GM23248 (cell line): ENCODE results near the gene CLEC3B. TPM values are rescaled to one million over a fixed set of nuclear protein-coding genes. Genes with fewer than 3 reads are reported as not detected.

ENCODE experiments used
- DNase-seq: peaks from one replicate; pipeline ENCODE4 v3.0.0-alpha.2; 2015
- H2AFZ ChIP-seq: fragments of 200-600 bp; sonication (generic); 2 replicates; pipeline ENCODE4 v1.6.1; 2016; ENCODE audit warnings: antibody characterized with exemption
- H3F3A ChIP-seq: fragments of 200-600 bp; sonication (generic); 2 replicates; pipeline ENCODE4 v1.6.1; 2016; ENCODE audit warnings: mild to moderate bottlenecking, antibody characterized with exemption, mixed run types; ENCODE audit not compliant: insufficient read depth
- H3K27ac ChIP-seq: fragments of 200-600 bp; sonication (generic); 2 replicates; pipeline ENCODE4 v1.5.1; 2016; ENCODE audit warnings: mild to moderate bottlenecking
- H3K27me3 ChIP-seq: fragments of 200-600 bp; sonication (generic); replicated peaks from 2 replicates; pipeline ENCODE4 v1.6.1; 2016; ENCODE audit warnings: mild to moderate bottlenecking; ENCODE audit not compliant: insufficient read depth
- H3K36me3 ChIP-seq: fragments of 200-600 bp; sonication (generic); 2 replicates; pipeline ENCODE4 v1.6.1; 2016; ENCODE audit warnings: low read depth, mild to moderate bottlenecking
- H3K4me1 ChIP-seq: fragments of 200-600 bp; sonication (generic); 2 replicates; pipeline ENCODE4 v1.6.1; 2016; ENCODE audit warnings: mild to moderate bottlenecking; ENCODE audit not compliant: insufficient read depth
- H3K4me2 ChIP-seq: fragments of 200-600 bp; sonication (generic); one replicate; pipeline ENCODE4 v1.6.1; 2016; ENCODE audit warnings: mild to moderate bottlenecking; ENCODE audit not compliant: unreplicated experiment
- H3K4me3 ChIP-seq: fragments of 200-600 bp; sonication (generic); 2 replicates; pipeline ENCODE4 v1.5.1; 2016; ENCODE audit warnings: mild to moderate bottlenecking
- H3K79me2 ChIP-seq: fragments of 200-600 bp; sonication (generic); 2 replicates; pipeline ENCODE4 v1.6.1; 2016; ENCODE audit warnings: mild to moderate bottlenecking; ENCODE audit not compliant: insufficient read depth
- H3K9ac ChIP-seq: fragments of 200-600 bp; sonication (generic); 2 replicates; pipeline ENCODE4 v1.6.1; 2016; ENCODE audit warnings: mild to moderate bottlenecking
- H3K9me2 ChIP-seq: fragments of 200-600 bp; sonication (generic); 2 replicates; pipeline ENCODE4 v1.6.1; 2016; ENCODE audit warnings: mixed run types, mild to moderate bottlenecking, moderate library complexity; ENCODE audit not compliant: insufficient read depth
- H3K9me3 ChIP-seq: fragments of 200-600 bp; sonication (generic); one replicate; pipeline ENCODE4 v1.6.1; 2017; ENCODE audit warnings: low read depth
- H4K20me1 ChIP-seq: fragments of 200-600 bp; sonication (generic); 2 replicates; pipeline ENCODE4 v1.6.0; 2016; ENCODE audit not compliant: insufficient read depth
- EZH2 ChIP-seq: fragments of 200-600 bp; sonication (generic); IDR thresholded peaks from 2 replicates; pipeline ENCODE4 v1.6.1; 2018; ENCODE audit warnings: antibody characterized with exemption, mild to moderate bottlenecking; ENCODE audit not compliant: insufficient read depth, poor library complexity, severe bottlenecking
- EZH2phosphoT487 ChIP-seq: fragments of 200-600 bp; sonication (generic); IDR thresholded peaks from 2 replicates; pipeline ENCODE4 v1.6.1; 2018; ENCODE audit warnings: antibody characterized with exemption, moderate library complexity, mild to moderate bottlenecking, low read depth; ENCODE audit not compliant: insufficient read depth
- WGBS, 2 experiments: methylation state at CpG; one replicate each; pipeline ENCODE4 v1.1.6; 2015 to 2017; ENCODE audit warnings: low lambda C conversion rate in 2 of 2, low coverage in 1 of 2; ENCODE audit errors: missing lambda C conversion rate in 2 of 2; 5-methylcytosine and 5-hydroxymethylcytosine counted together
- in situ Hi-C: fragments of 300-500 bp; cut with MboI; formaldehyde crosslinking; loops from 2 replicates; pipeline ENCODE4 v1.15.0; 2020
- polyA plus RNA-seq: library from polyadenylated mRNA; unstranded; fragments of >200 nt; fragmentation: Nextera tagmentation; extraction: Ambion mirVana; gene quantifications from 2 replicates; pipeline ENCODE4 v1.2.1, GENCODE V29; 2016
- total RNA-seq: library from RNA; depleted of rRNA; stranded (reverse); fragments of >200 nt; shearing (Covaris generic); gene quantifications from 2 replicates; pipeline ENCODE4 v1.2.3, GENCODE V29; 2014

CLEC3B gene
- total and polyA plus RNA-seq, 2 experiments from 2014 or later, result 45.4 to 48.8 TPM

- no peaks in the 10 kb centered on the region for H3K79me2 ChIP-seq
- H2AFZ ChIP-seq, result 0 out of 2 replicates have a peak overlapping the region, but pooled peaks have one; percentile 6
- peaks cover 15% of the 10 kb centered on the region for H3F3A ChIP-seq
- peak overlapping the region; percentile 85 for H3K9ac ChIP-seq
- peaks cover 49% of the 10 kb centered on the region for H3K4me1 ChIP-seq
- peak; percentile 95 for DNase-seq
- H3K27ac ChIP-seq, result peak overlapping the region; percentile 88
- in situ Hi-C loops, result no loop called here
- no peak for TF ChIP-seq EZH2
- whole genome bisulfite sequencing, 2 experiments, result 5 to 6% methylated on average over 4 of the region's 4 CpGs
- H3K9me2 ChIP-seq, result no peaks in the 10 kb centered on the region
- H3K4me2 ChIP-seq, result peak overlapping the region; percentile 95
- peak overlapping the region; percentile 65 for H3K4me3 ChIP-seq
- no peaks in the 10 kb centered on the region for H4K20me1 ChIP-seq
- H3K36me3 ChIP-seq, result no peaks in the 10 kb centered on the region
- no peaks in the 10 kb centered on the region for H3K9me3 ChIP-seq
- H3K27me3 ChIP-seq, result no peaks in the 10 kb centered on the region
Observed at GRCh38 chr3:45026957-45027356, 854 bp downstream of the CLEC3B start.

GRCh38 chr3:45027441-45027840 lies 1.3 kb downstream of the CLEC3B start:
- H3K9ac ChIP-seq, result peak overlapping the region; percentile 85
- H3K9me2 ChIP-seq, result no peaks in the 10 kb centered on the region
- WGBS, 2 experiments, result 58 to 74% methylated on average over 4 of the region's 4 CpGs
- TF ChIP-seq EZH2 (no peak), EZH2phosphoT487 (no peak)
- H3K36me3 ChIP-seq, result no peaks in the 10 kb centered on the region
- H2AFZ ChIP-seq, result 0 out of 2 replicates have a peak overlapping the region, but pooled peaks have one; percentile 6
- no peaks in the 10 kb centered on the region for H3K79me2 ChIP-seq
- DNase-seq, result peak; percentile 43
- peaks cover 15% of the 10 kb centered on the region for H3F3A ChIP-seq
- no peaks in the 10 kb centered on the region for H3K27me3 ChIP-seq
- no peaks in the 10 kb centered on the region for H4K20me1 ChIP-seq
- H3K9me3 ChIP-seq, result no peaks in the 10 kb centered on the region
- peak overlapping the region; percentile 95 for H3K4me2 ChIP-seq
- peak overlapping the region; percentile 65 for H3K4me3 ChIP-seq
- in situ Hi-C loops, result no loop called here
- peaks cover 49% of the 10 kb centered on the region for H3K4me1 ChIP-seq
- H3K27ac ChIP-seq, result peak overlapping the region; percentile 88

GRCh38 chr3:45029216-45029615 lies 3.1 kb downstream of the CLEC3B start:
- H3K4me1 ChIP-seq, result peaks cover 49% of the 10 kb centered on the region
- DNase-seq, result no peak
- no peaks in the 10 kb centered on the region for H3K9me3 ChIP-seq
- no peaks in the 10 kb centered on the region for H4K20me1 ChIP-seq
- H3K27ac ChIP-seq, result peak overlapping the region; percentile 77
- H3K36me3 ChIP-seq, result no peaks in the 10 kb centered on the region
- 46 to 59% methylated on average over 2 of the region's 2 CpGs for WGBS, 2 experiments
- H3K27me3 ChIP-seq, result no peaks in the 10 kb centered on the region
- no peak overlapping the region for H2AFZ ChIP-seq
- TF ChIP-seq EZH2, result no peak
- TF ChIP-seq EZH2phosphoT487, result no peak
- H3K4me3 ChIP-seq, result no peak overlapping the region
- H3K9ac ChIP-seq, result peak overlapping the region; percentile 37; the same call in 1 of the 2 replicates
- H3K4me2 ChIP-seq, result peak overlapping the region; percentile 10
- H3K79me2 ChIP-seq, result no peaks in the 10 kb centered on the region
- no peaks in the 10 kb centered on the region for H3K9me2 ChIP-seq
- in situ Hi-C loops, result no loop called here
- peaks cover 15% of the 10 kb centered on the region for H3F3A ChIP-seq

- no peaks in the 10 kb centered on the region for H3K9me3 ChIP-seq
- 15% methylated on average over 5 of the region's 5 CpGs for WGBS, 2 experiments
- H3K9me2 ChIP-seq, result no peaks in the 10 kb centered on the region
- 0 out of 2 replicates have a peak overlapping the region, but pooled peaks have one; percentile 37 for H3K9ac ChIP-seq
- peak; percentile 97 for DNase-seq
- no peak overlapping the region for H2AFZ ChIP-seq
- no peaks in the 10 kb centered on the region for H3K36me3 ChIP-seq
- H3K27ac ChIP-seq, result peak overlapping the region; percentile 77
- TF ChIP-seq EZH2phosphoT487 (no peak), EZH2 (no peak)
- peaks cover 15% of the 10 kb centered on the region for H3F3A ChIP-seq
- H3K4me1 ChIP-seq, result peaks cover 51% of the 10 kb centered on the region
- no peak overlapping the region for H3K4me3 ChIP-seq
- H3K79me2 ChIP-seq, result no peaks in the 10 kb centered on the region
- H4K20me1 ChIP-seq, result no peaks in the 10 kb centered on the region
- H3K4me2 ChIP-seq, result peak overlapping the region; percentile 10
- in situ Hi-C loops, result loop anchor here (10.0 kb wide), 1 partner anchor 635 kb away; no protein-coding TSS in a partner anchor
- H3K27me3 ChIP-seq, result no peaks in the 10 kb centered on the region
Observed at GRCh38 chr3:45029661-45030060, 3.6 kb downstream of the CLEC3B start.

GRCh38 chr3:45031531-45031930 lies 5.4 kb downstream of the CLEC3B start:
- H4K20me1 ChIP-seq, result no peaks in the 10 kb centered on the region
- no peak for TF ChIP-seq EZH2phosphoT487
- no peak for TF ChIP-seq EZH2
- H3K4me2 ChIP-seq, result no peak overlapping the region
- H3K36me3 ChIP-seq, result no peaks in the 10 kb centered on the region
- DNase-seq, result no peak
- H2AFZ ChIP-seq, result no peak overlapping the region
- peaks cover 15% of the 10 kb centered on the region for H3F3A ChIP-seq
- no peaks in the 10 kb centered on the region for H3K79me2 ChIP-seq
- H3K9me3 ChIP-seq, result no peaks in the 10 kb centered on the region
- H3K9me2 ChIP-seq, result no peaks in the 10 kb centered on the region
- no peaks in the 10 kb centered on the region for H3K27me3 ChIP-seq
- 35 to 41% methylated on average over 3 of the region's 3 CpGs for WGBS, 2 experiments
- H3K9ac ChIP-seq, result no peak overlapping the region
- H3K27ac ChIP-seq, result no peak overlapping the region
- peaks cover 41% of the 10 kb centered on the region for H3K4me1 ChIP-seq
- H3K4me3 ChIP-seq, result no peak overlapping the region
- in situ Hi-C loops, result loop anchor here (10.0 kb wide), 1 partner anchor 633 kb away; no protein-coding TSS in a partner anchor
